Measurements from ENCODE around the gene CCL14.
"Not testable (repeated sequence)": the region's sequence is repeated elsewhere in the genome, so short reads cannot be mapped to it uniquely, and the experiment has no call there.

CCL14 gene

GRCh38 chr17:35984140-35984539 is 2.4 kb downstream of the CCL14 start:
- no peak for DNase-seq

DNA sequence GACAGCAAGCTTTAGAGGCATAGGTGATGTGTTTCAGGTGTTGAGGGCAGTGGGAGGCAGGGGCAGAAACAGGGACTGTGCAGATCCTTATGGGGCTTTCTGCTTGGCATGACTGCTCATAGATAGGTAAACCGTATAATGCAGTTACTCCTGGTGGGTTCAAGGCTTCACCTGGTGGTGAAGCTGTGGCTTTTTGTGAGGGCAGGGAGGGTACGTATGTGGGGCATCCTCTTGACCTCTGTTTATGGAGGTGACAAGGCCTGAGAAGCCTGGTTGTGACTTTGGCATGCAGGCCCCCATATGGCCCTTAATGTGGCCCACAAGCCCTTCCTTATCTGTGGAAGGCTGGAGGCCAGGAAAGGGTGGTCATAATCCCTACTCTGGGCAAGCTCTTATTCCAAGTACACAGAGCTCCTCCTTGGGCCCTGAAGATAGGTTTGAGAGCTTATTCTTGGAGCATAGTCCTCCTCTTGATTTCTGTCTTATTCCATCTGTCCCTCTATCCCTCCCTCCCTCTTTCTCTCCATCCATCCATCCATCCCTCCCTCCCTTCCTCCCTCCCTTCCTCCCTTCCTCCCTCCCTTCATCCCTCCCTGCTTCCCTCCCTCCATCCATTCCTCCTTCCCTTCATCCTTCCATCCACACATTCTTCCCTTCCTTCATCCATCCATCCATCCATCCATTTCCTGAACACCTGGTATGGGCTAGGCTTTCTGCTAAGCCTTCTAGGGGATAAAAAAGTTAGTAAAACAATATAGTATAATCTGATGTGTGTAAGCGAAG is 3.9 kb downstream of the CCL14 start:
- DNase-seq = no peak

GRCh38 chr17:35981908-35982330 is 4.6 kb downstream of the CCL14 start:
- no peak for DNase-seq

DNA sequence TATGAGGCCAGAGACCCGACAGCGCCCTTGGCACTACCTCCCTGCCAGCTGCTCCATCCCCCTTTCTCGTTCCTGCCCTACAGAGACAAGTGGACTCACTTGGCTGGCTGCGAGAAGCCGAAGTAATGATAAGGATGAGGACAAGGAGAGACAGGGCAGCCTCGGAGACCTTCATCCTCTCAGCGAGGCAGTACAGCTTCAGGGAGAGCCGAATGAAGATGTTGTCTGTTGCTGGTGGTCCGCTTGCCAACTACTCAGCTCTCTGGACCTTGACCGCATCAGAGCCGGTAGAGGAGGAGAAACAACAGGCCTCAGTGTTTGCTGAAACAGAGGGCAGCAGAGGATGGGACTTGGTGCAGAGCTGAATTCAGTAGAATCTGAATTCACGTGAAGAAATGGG is 5.3 kb downstream of the CCL14 start, which contains the start of gene CCL16:
TSS of gene CCL16 (minus strand) at position 252 of the 400 bp plus-strand sequence. CDS start at position 175, 77 bp downstream.
- DNase-seq = no peak

- DNase-seq = no peak
Measured at GRCh38 chr17:35978346-35978745, 8.2 kb downstream of the CCL14 start.

GRCh38 chr17:35977509-35977908 is 9.0 kb downstream of the CCL14 start:
- DNase-seq = no peak

DNA sequence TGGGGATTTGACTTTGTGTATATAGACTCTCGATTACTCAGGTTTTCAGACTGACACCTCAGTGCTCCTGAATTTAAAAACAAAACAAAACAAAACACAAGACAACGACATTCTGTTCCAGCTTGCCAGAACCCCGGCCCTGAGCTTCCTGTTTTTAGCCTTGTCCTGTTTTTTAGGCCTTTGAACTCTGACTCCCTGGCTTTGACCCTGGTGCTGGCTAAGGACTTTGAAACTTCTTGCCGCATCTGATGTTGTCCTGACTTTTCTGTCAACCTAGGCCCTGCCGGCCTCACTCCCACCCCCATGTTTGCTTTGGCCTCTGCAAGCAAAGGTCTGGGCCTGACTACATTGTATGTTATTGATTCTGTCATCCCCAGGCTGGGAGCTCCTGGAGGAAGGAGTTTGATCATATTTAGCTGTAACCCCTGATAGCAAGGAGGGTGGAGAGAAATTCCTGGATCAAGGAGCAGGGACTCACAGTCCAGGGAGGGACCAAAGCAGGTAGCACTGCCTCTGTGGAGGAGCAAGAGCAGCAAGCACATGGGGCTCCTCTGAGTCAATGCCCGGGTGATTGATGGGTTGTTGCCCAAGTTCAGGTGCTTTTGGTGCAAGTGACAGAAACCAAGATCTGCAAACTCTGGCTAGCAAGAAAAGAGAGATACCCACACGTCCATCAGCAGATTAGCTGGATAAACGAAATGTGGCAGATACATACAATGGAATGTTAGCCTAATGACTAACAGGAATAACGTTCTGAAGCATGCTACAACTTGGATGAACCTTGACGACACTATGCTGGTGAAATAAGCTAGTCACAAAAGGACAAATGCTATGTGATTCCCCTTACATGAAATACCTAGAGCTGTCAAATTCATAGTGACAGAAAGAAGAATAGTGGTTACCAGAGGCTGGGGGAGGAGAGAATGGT is 12.9 kb downstream of the CCL14 start:
- no peak for DNase-seq

DNA sequence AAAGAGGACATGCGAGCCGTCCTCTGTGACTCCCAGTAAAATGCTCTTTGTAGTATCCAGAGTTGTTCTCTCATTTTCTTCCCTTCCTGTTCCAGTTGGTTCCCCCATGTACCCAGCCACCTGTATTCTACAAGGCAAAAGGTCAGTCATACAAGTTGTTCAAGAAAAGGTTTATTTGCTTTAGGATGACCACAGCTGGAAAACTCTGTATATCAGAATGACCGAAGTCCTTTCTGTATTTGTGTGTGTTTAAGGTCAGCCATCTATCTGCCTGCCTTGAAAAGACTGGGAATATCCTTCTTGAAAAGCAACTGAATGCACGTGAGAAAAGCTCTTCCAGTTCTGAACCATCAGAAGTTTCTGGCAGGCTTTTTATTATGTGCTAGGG is 13.6 kb downstream of the CCL14 start:
- DNase-seq = no peak

GRCh38 chr17:35972535-35972934 is 14.0 kb downstream of the CCL14 start:
- DNase-seq = no peak

DNA sequence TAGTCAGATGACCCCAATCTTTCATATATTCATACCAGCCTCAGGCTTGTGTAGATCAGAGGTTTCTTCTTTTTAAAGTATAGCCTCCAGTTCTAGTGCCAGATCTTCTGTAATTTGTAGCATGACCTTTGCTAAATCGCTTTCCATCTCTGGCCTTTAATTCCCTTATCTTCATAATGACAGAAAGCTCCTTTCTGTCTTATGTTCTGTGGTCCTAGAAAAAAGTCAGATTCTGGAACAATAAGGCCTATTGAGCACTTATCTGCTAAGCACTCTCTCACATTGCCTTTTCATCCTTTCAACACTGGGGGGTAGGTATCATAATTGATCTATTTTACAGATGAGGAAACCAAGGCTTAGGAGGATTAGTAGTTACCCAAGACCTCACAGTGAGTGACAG is 14.5 kb downstream of the CCL14 start:
- DNase-seq = no peak

DNA sequence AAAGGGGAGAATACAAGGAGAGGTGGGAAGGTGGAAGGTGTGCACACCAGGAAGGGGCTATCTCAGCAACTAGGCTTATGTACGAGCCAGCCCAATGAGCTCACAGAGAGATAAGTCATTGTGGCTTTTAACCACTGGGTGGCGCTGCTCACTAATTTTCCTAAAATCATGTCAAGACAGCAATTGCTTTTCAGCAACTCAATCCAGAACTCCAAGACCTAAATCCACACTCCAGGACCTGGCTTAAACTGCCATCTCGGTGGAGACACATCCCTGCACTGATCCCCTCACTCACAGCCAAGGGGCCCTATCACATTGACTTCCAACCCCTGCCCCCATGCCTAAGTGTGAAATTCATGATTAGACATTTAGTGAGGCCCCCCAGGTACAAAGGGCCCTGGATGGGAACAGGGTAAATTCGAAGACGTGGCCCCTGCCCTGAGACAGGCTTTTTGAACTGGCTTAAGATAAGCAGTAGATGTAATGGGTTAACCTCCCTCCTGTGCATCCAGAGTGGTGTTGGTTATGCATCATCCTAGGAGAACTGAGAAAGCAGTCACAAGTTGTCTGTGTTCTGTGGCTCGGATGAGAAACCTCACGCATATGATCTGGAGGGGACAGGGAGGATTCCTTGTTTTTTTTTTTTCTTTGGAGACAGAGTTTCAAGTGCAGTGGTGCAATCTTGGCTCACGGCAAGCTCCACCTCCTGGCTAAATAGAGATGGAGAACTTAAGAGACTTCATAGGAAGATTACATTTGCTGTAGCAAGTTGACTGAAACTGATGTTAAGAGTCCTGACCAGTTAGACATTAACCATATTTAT is 16.8 kb downstream of the CCL14 start:
- peak; percentile 88 for DNase-seq

- DNase-seq = no peak
Measured at GRCh38 chr17:35968520-35969054, 17.9 kb downstream of the CCL14 start.

- DNase-seq = no peak
Measured at GRCh38 chr17:35965272-35965671, 21.3 kb downstream of the CCL14 start.

DNA sequence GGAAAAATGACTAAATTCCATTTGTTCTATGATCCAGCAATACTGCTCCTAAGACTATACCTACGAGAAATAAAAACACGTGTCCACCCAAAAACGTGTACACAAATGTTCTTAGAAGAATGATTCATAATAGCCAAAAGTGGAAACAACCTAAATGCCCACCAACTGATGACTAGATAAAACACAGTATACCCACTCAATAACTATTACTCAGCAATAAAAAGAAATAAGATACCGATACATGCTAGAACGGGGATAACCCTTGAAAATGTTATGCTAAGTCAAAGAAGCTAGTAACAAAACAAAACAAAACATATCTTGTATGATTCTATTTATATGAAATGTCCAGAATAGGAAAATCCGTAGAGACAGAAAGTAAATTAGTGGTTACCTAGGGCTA is 22.9 kb downstream of the CCL14 start:
- DNase-seq = no peak

GRCh38 chr17:35953720-35954119 is 32.8 kb downstream of the CCL14 start:
- DNase-seq = no peak

- no peak for DNase-seq
Measured at GRCh38 chr17:35949401-35949800, 37.1 kb downstream of the CCL14 start.

DNA sequence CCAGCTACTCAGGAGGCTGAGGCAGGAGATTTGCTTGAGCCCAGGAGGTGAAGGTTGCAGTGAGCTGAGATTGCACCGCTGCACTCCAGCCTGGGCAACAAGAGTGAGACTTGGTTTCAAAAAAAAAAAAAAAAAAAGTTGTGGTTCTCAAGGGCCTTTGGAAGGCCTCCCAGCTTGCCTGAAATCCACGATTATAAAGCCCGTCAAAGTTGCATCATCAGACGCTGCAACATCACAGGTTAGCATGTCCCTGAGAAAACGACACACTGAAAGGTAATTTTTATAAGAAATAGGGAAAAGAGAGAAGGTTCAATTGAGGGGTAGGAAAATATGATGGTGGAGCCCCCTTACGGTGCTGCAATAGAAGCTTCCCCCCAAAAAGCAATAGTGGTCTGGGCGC is 38.4 kb downstream of the CCL14 start:
- no peak for DNase-seq

- peak; percentile 60 for DNase-seq
Measured at GRCh38 chr17:35947156-35947585, 39.4 kb downstream of the CCL14 start.

DNA sequence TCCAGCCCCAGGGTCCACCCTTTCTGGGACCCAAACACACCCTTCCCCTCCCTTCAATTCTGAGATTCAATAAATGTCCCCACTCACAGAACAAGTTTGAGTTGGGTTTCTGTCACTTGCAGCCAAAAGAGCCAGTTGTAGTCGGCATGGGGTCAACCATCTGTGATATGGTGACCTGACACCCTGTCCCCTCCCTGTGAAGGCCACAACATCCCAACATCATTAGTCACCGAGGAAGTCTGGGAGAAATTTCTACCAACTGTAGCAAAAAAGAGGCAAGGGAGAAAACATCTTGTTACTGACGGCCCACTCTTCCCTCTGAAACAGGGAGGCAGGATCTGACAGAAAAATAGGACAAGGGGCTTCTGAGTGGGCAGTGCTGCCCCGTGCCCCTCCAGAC is 42.4 kb downstream of the CCL14 start:
- no peak for DNase-seq

- no peak for DNase-seq
Measured at GRCh38 chr17:35943537-35943936, 43.0 kb downstream of the CCL14 start, which contains the start of gene LYZL6. Gene LYZL6, minus strand, starts transcription at chr17:35943713. Its CDS starts 4,357 bp downstream, at chr17:35939356.

GRCh38 chr17:35942588-35943186 is 43.8 kb downstream of the CCL14 start:
- no peak for DNase-seq

GRCh38 chr17:35938492-35938891 is 48.0 kb downstream of the CCL14 start:
- DNase-seq = not testable (repeated sequence)
